SK-N-SH treated with all-trans-retinoic acid at 6 μM for 48 hours (cell line): ENCODE results near the gene CDS1.
A peak's percentile ranks its signal among the peaks of the same experiment; 100 is the strongest.

Experiments used
- ATAC-seq: fragments of 200-7000 bp; cut with Tn5 transposase; 3 replicates; pipeline ENCODE4 v1.9.1; 2020; ENCODE audit warnings: mild to moderate bottlenecking, moderate library complexity
- ARNTL ChIP-seq: fragments of 450-650 bp; formaldehyde crosslinking; IDR thresholded peaks from 2 replicates; pipeline ENCODE4 v1.5.0; 2020; ENCODE audit warnings: low read depth, mild to moderate bottlenecking, moderate library complexity, borderline replicate concordance
- BACH2 ChIP-seq: fragments of 250-450 bp; sonication (Bioruptor Pico); IDR thresholded peaks from 2 replicates; pipeline ENCODE4 v1.9.0; 2021; ENCODE audit warnings: mild to moderate bottlenecking, borderline replicate concordance
- CSDC2 ChIP-seq: fragments of 250-450 bp; sonication (Bioruptor Pico); IDR thresholded peaks from 2 replicates; pipeline ENCODE4 v1.5.0; 2020; ENCODE audit warnings: mild to moderate bottlenecking, moderate library complexity
- ESRRG ChIP-seq: fragments of 250-450 bp; sonication (Bioruptor Pico); IDR thresholded peaks from 2 replicates; pipeline ENCODE4 v1.6.1; 2021; ENCODE audit warnings: mild to moderate bottlenecking
- GLIS3 ChIP-seq: fragments of 250-450 bp; sonication (Bioruptor Pico); IDR thresholded peaks from 2 replicates; pipeline ENCODE4 v1.5.0; 2020; ENCODE audit warnings: mild to moderate bottlenecking, moderate library complexity
- ISL1 ChIP-seq: fragments of 250-450 bp; sonication (Bioruptor Pico); IDR thresholded peaks from 2 replicates; pipeline ENCODE4 v2.1.2; 2022; ENCODE audit warnings: mild to moderate bottlenecking, moderate library complexity
- OSR1 ChIP-seq: fragments of 250-450 bp; sonication (Bioruptor Pico); IDR thresholded peaks from 2 replicates; pipeline ENCODE4 v1.8.0; 2022; ENCODE audit warnings: moderate library complexity, mild to moderate bottlenecking, inconsistent platforms
- PPARA ChIP-seq: fragments of 250-450 bp; sonication (Bioruptor Pico); IDR thresholded peaks from 2 replicates; pipeline ENCODE4 v1.5.0; 2020; ENCODE audit warnings: mild to moderate bottlenecking, borderline replicate concordance
- RARB ChIP-seq: fragments of 250-450 bp; sonication (Bioruptor Pico); IDR thresholded peaks from 2 replicates; pipeline ENCODE4 v1.8.0; 2021; ENCODE audit warnings: mild to moderate bottlenecking, moderate library complexity
- SNAI2 ChIP-seq: fragments of 250-450 bp; sonication (Bioruptor Pico); IDR thresholded peaks from 2 replicates; pipeline ENCODE4 v1.5.0; 2020; ENCODE audit warnings: mild to moderate bottlenecking, moderate library complexity
- TCF4 ChIP-seq: fragments of 250-450 bp; sonication (Bioruptor Pico); IDR thresholded peaks from 2 replicates; pipeline ENCODE4 v1.8.0; 2021; ENCODE audit warnings: mild to moderate bottlenecking, moderate library complexity, borderline replicate concordance
- TOX ChIP-seq: fragments of 250-450 bp; sonication (Bioruptor Pico); IDR thresholded peaks from 2 replicates; pipeline ENCODE4 v1.8.0; 2021; ENCODE audit warnings: mild to moderate bottlenecking, moderate library complexity, borderline replicate concordance
- ZC3H10 ChIP-seq: fragments of 250-450 bp; sonication (Bioruptor Pico); IDR thresholded peaks from 2 replicates; pipeline ENCODE4 v1.5.1; 2021; ENCODE audit warnings: mild to moderate bottlenecking, moderate library complexity
- ZFP30 ChIP-seq: fragments of 450-650 bp; formaldehyde crosslinking; IDR thresholded peaks from 2 replicates; pipeline ENCODE4 v1.5.0; 2022; ENCODE audit warnings: mild to moderate bottlenecking, moderate library complexity
- TF ChIP-seq, protein P1 (sequence below): fragments of 250-450 bp; sonication (Bioruptor Pico); IDR thresholded peaks from 2 replicates; pipeline ENCODE4 v1.8.0; 2021; ENCODE audit warnings: low read depth, mild to moderate bottlenecking, moderate library complexity, borderline replicate concordance
- TF ChIP-seq, protein P2 (sequence below): fragments of 250-450 bp; sonication (Bioruptor Pico); IDR thresholded peaks from 2 replicates; pipeline ENCODE4 v1.5.0; 2020; ENCODE audit warnings: mild to moderate bottlenecking, moderate library complexity
- TF ChIP-seq, protein P3 (sequence below): fragments of 250-450 bp; sonication (Bioruptor Pico); IDR thresholded peaks from 2 replicates; pipeline ENCODE4 v1.5.1; 2021; ENCODE audit warnings: mild to moderate bottlenecking, moderate library complexity
- TF ChIP-seq, protein P4 (sequence below): fragments of 250-450 bp; sonication (Bioruptor Pico); IDR thresholded peaks from 2 replicates; pipeline ENCODE4 v1.5.1; 2020; ENCODE audit warnings: low read depth, mild to moderate bottlenecking, moderate library complexity
- TF ChIP-seq, protein P5 (sequence below): fragments of 250-450 bp; sonication (Bioruptor Pico); IDR thresholded peaks from 2 replicates; pipeline ENCODE4 v1.8.0; 2020; ENCODE audit warnings: mild to moderate bottlenecking, moderate library complexity, borderline replicate concordance

CDS1 gene

DNA sequence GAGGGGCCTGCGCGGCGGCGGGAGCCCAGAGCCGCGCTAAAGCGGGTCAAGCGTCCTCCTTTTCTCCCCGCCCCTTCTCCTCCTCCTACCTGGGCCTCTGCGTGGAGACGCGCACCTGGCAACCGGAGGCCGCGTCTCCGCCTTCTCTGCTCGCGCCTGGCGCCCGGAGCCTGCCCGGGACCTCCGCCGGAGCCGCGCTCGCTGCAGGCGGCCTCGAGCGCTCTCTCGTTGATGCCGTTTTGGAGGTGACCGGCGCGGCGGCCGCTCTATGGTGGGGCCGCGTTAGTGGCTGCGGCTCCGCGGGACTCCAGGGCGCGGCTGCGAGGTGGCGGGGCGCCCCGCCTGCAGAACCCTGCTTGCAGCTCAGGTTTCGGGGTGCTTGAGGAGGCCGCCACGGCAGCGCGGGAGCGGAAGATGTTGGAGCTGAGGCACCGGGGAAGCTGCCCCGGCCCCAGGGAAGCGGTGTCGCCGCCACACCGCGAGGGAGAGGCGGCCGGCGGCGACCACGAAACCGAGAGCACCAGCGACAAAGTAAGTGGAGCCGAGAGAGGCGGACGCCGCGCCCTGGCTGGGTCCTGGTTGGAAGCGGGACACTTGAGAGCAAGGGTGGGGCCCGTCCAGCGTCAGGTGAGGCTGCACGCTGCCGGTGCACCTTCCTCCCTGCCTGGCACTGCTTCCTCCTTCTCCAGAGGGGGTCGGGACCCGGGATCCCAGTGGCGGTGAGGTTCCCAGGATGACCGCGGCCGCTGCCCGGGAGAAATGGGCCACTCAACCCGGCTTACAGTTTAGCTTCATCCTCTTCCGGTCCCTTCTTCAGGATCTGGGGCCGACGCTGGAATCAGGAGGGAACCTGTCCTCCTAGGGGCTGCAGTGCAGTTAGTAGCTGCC lies at the start of gene CDS1:
CDS1 (plus strand) TSS at position 140 of the 888 bp plus-strand sequence; CDS start at position 415, 275 bp downstream.
- peak; percentile 74 for ATAC-seq
- TF ChIP-seq ARNTL (CRISPR knock-in tag) = no peak
- TF ChIP-seq ISL1 = no peak
- TF ChIP-seq ZFP30 (CRISPR knock-in tag) = no peak
- no peak for TF ChIP-seq GLIS3 (CRISPR knock-in tag)
- no peak for TF ChIP-seq TCF4 (CRISPR knock-in tag)
- TF ChIP-seq SNAI2 (CRISPR knock-in tag) = no peak
- no peak for TF ChIP-seq CSDC2 (CRISPR knock-in tag)
- TF ChIP-seq, protein P1, sequence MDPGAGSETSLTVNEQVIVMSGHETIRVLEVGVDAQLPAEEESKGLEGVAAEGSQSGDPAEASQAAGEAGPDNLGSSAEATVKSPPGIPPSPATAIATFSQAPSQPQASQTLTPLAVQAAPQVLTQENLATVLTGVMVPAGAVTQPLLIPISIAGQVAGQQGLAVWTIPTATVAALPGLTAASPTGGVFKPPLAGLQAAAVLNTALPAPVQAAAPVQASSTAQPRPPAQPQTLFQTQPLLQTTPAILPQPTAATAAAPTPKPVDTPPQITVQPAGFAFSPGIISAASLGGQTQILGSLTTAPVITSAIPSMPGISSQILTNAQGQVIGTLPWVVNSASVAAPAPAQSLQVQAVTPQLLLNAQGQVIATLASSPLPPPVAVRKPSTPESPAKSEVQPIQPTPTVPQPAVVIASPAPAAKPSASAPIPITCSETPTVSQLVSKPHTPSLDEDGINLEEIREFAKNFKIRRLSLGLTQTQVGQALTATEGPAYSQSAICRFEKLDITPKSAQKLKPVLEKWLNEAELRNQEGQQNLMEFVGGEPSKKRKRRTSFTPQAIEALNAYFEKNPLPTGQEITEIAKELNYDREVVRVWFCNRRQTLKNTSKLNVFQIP = no peak
- TF ChIP-seq, protein P2, sequence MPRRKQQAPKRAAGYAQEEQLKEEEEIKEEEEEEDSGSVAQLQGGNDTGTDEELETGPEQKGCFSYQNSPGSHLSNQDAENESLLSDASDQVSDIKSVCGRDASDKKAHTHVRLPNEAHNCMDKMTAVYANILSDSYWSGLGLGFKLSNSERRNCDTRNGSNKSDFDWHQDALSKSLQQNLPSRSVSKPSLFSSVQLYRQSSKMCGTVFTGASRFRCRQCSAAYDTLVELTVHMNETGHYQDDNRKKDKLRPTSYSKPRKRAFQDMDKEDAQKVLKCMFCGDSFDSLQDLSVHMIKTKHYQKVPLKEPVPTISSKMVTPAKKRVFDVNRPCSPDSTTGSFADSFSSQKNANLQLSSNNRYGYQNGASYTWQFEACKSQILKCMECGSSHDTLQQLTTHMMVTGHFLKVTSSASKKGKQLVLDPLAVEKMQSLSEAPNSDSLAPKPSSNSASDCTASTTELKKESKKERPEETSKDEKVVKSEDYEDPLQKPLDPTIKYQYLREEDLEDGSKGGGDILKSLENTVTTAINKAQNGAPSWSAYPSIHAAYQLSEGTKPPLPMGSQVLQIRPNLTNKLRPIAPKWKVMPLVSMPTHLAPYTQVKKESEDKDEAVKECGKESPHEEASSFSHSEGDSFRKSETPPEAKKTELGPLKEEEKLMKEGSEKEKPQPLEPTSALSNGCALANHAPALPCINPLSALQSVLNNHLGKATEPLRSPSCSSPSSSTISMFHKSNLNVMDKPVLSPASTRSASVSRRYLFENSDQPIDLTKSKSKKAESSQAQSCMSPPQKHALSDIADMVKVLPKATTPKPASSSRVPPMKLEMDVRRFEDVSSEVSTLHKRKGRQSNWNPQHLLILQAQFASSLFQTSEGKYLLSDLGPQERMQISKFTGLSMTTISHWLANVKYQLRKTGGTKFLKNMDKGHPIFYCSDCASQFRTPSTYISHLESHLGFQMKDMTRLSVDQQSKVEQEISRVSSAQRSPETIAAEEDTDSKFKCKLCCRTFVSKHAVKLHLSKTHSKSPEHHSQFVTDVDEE (CRISPR knock-in tag) = no peak
- TF ChIP-seq, protein P3, sequence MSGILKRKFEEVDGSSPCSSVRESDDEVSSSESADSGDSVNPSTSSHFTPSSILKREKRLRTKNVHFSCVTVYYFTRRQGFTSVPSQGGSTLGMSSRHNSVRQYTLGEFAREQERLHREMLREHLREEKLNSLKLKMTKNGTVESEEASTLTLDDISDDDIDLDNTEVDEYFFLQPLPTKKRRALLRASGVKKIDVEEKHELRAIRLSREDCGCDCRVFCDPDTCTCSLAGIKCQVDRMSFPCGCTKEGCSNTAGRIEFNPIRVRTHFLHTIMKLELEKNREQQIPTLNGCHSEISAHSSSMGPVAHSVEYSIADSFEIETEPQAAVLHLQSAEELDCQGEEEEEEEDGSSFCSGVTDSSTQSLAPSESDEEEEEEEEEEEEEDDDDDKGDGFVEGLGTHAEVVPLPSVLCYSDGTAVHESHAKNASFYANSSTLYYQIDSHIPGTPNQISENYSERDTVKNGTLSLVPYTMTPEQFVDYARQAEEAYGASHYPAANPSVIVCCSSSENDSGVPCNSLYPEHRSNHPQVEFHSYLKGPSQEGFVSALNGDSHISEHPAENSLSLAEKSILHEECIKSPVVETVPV (CRISPR knock-in tag) = no peak
- TF ChIP-seq, protein P4, sequence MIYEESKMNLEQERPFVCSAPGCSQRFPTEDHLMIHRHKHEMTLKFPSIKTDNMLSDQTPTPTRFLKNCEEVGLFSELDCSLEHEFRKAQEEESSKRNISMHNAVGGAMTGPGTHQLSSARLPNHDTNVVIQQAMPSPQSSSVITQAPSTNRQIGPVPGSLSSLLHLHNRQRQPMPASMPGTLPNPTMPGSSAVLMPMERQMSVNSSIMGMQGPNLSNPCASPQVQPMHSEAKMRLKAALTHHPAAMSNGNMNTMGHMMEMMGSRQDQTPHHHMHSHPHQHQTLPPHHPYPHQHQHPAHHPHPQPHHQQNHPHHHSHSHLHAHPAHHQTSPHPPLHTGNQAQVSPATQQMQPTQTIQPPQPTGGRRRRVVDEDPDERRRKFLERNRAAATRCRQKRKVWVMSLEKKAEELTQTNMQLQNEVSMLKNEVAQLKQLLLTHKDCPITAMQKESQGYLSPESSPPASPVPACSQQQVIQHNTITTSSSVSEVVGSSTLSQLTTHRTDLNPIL (CRISPR knock-in tag) = no peak
- TF ChIP-seq TOX (CRISPR knock-in tag) = no peak
- TF ChIP-seq ZC3H10 = no peak
- no peak for TF ChIP-seq OSR1 (CRISPR knock-in tag)
- no peak for TF ChIP-seq ESRRG (CRISPR knock-in tag)
- TF ChIP-seq, all 23 proteins: peak for 0

DNA sequence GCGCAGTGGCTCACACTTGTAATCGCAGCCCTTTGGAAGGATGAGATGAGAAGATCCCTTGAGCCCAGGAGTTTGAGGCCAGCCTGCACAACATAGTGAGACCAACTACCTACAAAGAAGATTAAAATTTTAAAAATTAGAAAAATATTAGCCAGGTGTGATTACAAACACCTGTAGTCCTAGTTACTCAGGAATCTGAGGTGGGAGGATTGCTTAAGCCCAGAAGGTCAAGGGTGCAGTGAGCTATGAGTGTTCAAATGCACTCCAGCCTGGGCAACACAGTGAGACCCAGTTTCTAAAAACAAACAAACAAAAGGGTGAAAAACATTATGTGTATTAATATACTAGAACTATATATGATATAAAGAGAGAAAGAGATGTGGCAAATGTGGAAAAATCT lies 47.0 kb upstream of the CDS1 start:
- no peak for ATAC-seq
- TF ChIP-seq ZC3H10 = no peak
- TF ChIP-seq PPARA (CRISPR knock-in tag) = no peak
- TF ChIP-seq TOX (CRISPR knock-in tag) = no peak
- no peak for TF ChIP-seq GLIS3 (CRISPR knock-in tag)
- TF ChIP-seq CSDC2 (CRISPR knock-in tag) = no peak
- TF ChIP-seq, protein P5, sequence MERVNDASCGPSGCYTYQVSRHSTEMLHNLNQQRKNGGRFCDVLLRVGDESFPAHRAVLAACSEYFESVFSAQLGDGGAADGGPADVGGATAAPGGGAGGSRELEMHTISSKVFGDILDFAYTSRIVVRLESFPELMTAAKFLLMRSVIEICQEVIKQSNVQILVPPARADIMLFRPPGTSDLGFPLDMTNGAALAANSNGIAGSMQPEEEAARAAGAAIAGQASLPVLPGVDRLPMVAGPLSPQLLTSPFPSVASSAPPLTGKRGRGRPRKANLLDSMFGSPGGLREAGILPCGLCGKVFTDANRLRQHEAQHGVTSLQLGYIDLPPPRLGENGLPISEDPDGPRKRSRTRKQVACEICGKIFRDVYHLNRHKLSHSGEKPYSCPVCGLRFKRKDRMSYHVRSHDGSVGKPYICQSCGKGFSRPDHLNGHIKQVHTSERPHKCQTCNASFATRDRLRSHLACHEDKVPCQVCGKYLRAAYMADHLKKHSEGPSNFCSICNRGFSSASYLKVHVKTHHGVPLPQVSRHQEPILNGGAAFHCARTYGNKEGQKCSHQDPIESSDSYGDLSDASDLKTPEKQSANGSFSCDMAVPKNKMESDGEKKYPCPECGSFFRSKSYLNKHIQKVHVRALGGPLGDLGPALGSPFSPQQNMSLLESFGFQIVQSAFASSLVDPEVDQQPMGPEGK (CRISPR knock-in tag) = no peak
- TF ChIP-seq, protein P3 (CRISPR knock-in tag) = no peak
- TF ChIP-seq OSR1 (CRISPR knock-in tag) = no peak
- TF ChIP-seq, protein P4 (CRISPR knock-in tag) = no peak
- TF ChIP-seq ISL1 = no peak
- no peak for TF ChIP-seq ESRRG (CRISPR knock-in tag)
- TF ChIP-seq BACH2 (CRISPR knock-in tag) = no peak
- no peak for TF ChIP-seq RARB (CRISPR knock-in tag)
- TF ChIP-seq ZFP30 (CRISPR knock-in tag) = no peak
- TF ChIP-seq, protein P2 (CRISPR knock-in tag) = no peak
- no peak for TF ChIP-seq TCF4 (CRISPR knock-in tag)
- TF ChIP-seq, protein P1 = no peak
